ENCODE data around the gene RNF217.
"Not testable (repeated sequence)": the region's sequence is repeated elsewhere in the genome, so short reads cannot be mapped to it uniquely, and the experiment has no call there.

RNF217 gene

GRCh38 chr6:125123051-125123450 lies 160.8 kb downstream of the RNF217 start:
- DNase-seq (ENCODE audit: low read depth in 2 of 2, low spot score in 1 of 2), result no peak

- DNase-seq (ENCODE audit: low read depth in 2 of 2, low spot score in 1 of 2), result no peak
These were observed 161.3 kb downstream of the RNF217 start for GRCh38 chr6:125123468-125124048.

- DNase-seq (ENCODE audit: low read depth in 2 of 2, low spot score in 1 of 2), result no peak
These were observed 161.9 kb downstream of the RNF217 start for GRCh38 chr6:125124049-125124669.

- not testable (repeated sequence) for DNase-seq (ENCODE audit: low read depth in 2 of 2, low spot score in 1 of 2)
These were observed 163.6 kb downstream of the RNF217 start for GRCh38 chr6:125125856-125126255.

GRCh38 chr6:125129354-125129753 lies 167.1 kb downstream of the RNF217 start:
- no peak for DNase-seq (ENCODE audit: low read depth in 2 of 2, low spot score in 1 of 2)

GRCh38 chr6:125132058-125132457 lies 169.8 kb downstream of the RNF217 start:
- DNase-seq (ENCODE audit: low read depth in 2 of 2, low spot score in 1 of 2), result no peak

- DNase-seq (ENCODE audit: low read depth in 2 of 2, low spot score in 1 of 2), result no peak
These were observed 174.1 kb downstream of the RNF217 start for GRCh38 chr6:125136378-125136777.

- DNase-seq (ENCODE audit: low read depth in 2 of 2, low spot score in 1 of 2), result no peak
These were observed 175.8 kb downstream of the RNF217 start for GRCh38 chr6:125138083-125138482.

- no peak for DNase-seq (ENCODE audit: low read depth in 2 of 2, low spot score in 1 of 2)
These were observed 178.6 kb downstream of the RNF217 start for GRCh38 chr6:125140808-125141207.

All from stimulated activated CD8-positive, alpha-beta memory T cell treated with anti-CD3 and anti-CD28 coated beads, Interleukin-4, amount 100 ng/mL, for 4 hours (primary cell).